ENCODE data around the gene SOST.

Gene SOST

DNA sequence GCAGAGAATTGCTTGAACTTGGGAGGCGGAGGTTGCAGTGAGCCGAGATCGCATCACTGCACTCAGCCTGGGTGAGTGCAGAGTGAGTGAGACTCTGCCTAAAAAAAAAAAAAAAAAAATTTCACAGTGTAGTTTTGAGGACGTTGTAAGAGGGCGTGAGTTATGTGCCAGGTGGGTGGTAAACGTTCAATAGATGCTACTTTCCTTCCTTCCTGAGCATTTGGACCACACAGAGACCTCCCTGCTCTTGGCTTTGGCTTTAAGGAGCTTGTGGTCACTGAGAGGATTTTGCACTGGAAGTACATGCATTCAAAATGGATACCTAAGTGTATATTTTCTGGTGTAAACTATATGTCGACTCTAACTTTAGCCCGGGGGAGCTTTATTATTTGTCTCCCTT, 30.5 kb downstream of the SOST start:
- H3K4me1 ChIP-seq (ENCODE audit: control insufficient read depth, insufficient read depth, low read length): peaks cover 4% of the 10 kb centered on the region
- no peaks in the 10 kb centered on the region for H3K36me3 ChIP-seq (ENCODE audit: control insufficient read depth in 2 of 2, insufficient read depth in 1 of 2, low read length in 2 of 2)
- CTCF ChIA-PET: interaction anchor here (0.6 to 2.4 kb wide), 4 partner anchors 32 to 211 kb away, joined by 3 to 11 read pairs (median 8); no protein-coding TSS in a partner anchor
- H3K9me3 ChIP-seq (ENCODE audit: control insufficient read depth, insufficient read depth, low read depth, low read length): no peaks in the 10 kb centered on the region
- H3K27ac ChIP-seq (ENCODE audit: extremely low read depth, low read depth, low read length): no peak overlapping the region
- H3K4me3 ChIP-seq (ENCODE audit: low read depth, low read length): no peak overlapping the region
- POLR2A ChIA-PET: no interaction called here
- TF ChIP-seq ZNF777 (tag by site-specific recombination; IDR thresholded peaks at IDR 0.05; ENCODE audit: borderline replicate concordance) (no peak), ZBTB1 (tag by site-specific recombination; IDR thresholded peaks at IDR 0.05) (no peak), ZNF324 (tag by site-specific recombination; IDR thresholded peaks at IDR 0.05) (no peak), ZBTB17 (tag by site-specific recombination; IDR thresholded peaks at IDR 0.05) (peak; percentile 41; the same call in 1 of the 2 replicates), REPIN1 (tag by site-specific recombination; IDR thresholded peaks at IDR 0.05; ENCODE audit: low read depth) (no peak), ZNF155 (tag by site-specific recombination; IDR thresholded peaks at IDR 0.05) (no peak)
- TF ChIP-seq, protein P1, sequence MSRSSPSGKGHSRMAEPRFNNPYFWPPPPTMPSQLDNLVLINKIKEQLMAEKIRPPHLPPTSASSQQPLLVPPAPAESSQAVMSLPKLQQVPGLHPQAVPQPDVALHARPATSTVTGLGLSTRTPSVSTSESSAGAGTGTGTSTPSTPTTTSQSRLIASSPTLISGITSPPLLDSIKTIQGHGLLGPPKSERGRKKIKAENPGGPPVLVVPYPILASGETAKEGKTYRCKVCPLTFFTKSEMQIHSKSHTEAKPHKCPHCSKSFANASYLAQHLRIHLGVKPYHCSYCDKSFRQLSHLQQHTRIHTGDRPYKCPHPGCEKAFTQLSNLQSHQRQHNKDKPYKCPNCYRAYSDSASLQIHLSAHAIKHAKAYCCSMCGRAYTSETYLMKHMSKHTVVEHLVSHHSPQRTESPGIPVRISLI (tag by site-specific recombination; IDR thresholded peaks at IDR 0.05): 0 out of 2 replicates have a peak, but pooled peaks have one; percentile 29

DNA sequence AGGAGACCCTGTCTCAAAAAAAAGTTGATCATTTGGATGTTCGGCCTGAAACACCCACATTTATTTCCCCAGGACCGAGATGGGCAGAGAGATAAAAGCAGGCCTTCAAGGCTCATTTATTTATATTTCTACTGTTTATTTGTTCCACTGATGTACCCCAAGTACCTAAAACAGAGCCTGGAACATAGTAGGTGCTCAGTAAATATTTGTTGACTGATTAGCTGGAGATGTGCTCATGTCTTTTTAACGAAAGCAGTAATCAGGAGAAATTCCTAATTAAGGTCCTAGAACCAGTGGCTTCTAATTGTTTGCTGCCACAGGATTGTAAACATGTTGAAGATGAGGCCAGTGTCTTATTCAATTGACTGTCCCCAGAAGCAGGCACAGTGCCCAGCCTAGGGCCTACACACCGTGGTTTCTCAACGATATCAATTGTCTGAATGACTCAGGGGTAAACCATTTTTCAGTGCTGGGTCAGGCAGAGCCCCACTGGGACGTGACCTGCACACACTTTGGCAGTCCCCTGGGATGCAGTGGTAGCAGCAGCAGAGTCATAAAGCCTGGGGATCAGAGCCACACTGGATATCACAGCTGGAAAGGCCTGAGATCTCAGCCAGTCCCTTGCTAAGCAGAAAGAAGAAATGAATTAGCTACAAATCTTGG, 34.8 kb downstream of the SOST start:
- Histone ChIP-seq H3K4me3 (ENCODE audit: low read depth, low read length) (no peak overlapping the region), H3K27ac (ENCODE audit: extremely low read depth, low read depth, low read length) (0 out of 2 replicates have a peak overlapping the region, but pooled peaks have one; percentile 8), H3K9me3 (ENCODE audit: control insufficient read depth, insufficient read depth, low read depth, low read length) (no peaks in the 10 kb centered on the region), H3K36me3 (ENCODE audit: control insufficient read depth in 2 of 2, insufficient read depth in 1 of 2, low read length in 2 of 2) (no peaks in the 10 kb centered on the region), H3K4me1 (ENCODE audit: control insufficient read depth, insufficient read depth, low read length) (peaks cover 4% of the 10 kb centered on the region)
- ChIA-PET CTCF (interaction anchor here (0.6 to 1.6 kb wide), 12 partner anchors 10 to 335 kb away, joined by 3 to 8 read pairs (median 3); no protein-coding TSS in a partner anchor), POLR2A (interaction anchor here (0.6 kb wide), 1 partner anchor 346 kb away, joined by 3 read pairs; no protein-coding TSS in a partner anchor)
- TF ChIP-seq ZNF335 (tag by site-specific recombination; conservative IDR thresholded peaks at IDR 0.05) (no peak), ZBTB26 (tag by site-specific recombination; optimal IDR thresholded peaks at IDR 0.05) (no peak), ZNF585B (tag by site-specific recombination; IDR thresholded peaks at IDR 0.05) (no peak), ZNF132 (tag by site-specific recombination; IDR thresholded peaks at IDR 0.05; ENCODE audit: borderline replicate concordance) (no peak), ZNF202 (tag by site-specific recombination; IDR thresholded peaks at IDR 0.05; ENCODE audit: borderline replicate concordance) (no peak), PRDM6 (tag by site-specific recombination; IDR thresholded peaks at IDR 0.05) (peak; percentile 46; the same call in 1 of the 2 replicates), HOXC10 (CRISPR knock-in tag; IDR thresholded peaks at IDR 0.05) (no peak), ZBTB49 (tag by site-specific recombination; IDR thresholded peaks at IDR 0.05; ENCODE audit: low read depth) (peak; percentile 58; the same call in 1 of the 2 replicates), ZEB2 (tag by site-specific recombination; IDR thresholded peaks at IDR 0.05) (peak; percentile 87), GLI4 (tag by site-specific recombination; IDR thresholded peaks at IDR 0.05) (no peak), ZNF830 (tag by site-specific recombination; IDR thresholded peaks at IDR 0.05; ENCODE audit: low read depth) (no peak), SETDB1 (IDR thresholded peaks at IDR 0.05; ENCODE audit: insufficient read length, low read length) (peak; percentile 14), ZNF280C (tag by site-specific recombination; IDR thresholded peaks at IDR 0.05) (no peak), ZNF24 (tag by site-specific recombination; IDR thresholded peaks at IDR 0.05) (peak; percentile 96), ZSCAN30 (tag by site-specific recombination; IDR thresholded peaks at IDR 0.05) (no peak)
- TF ChIP-seq, protein P2, sequence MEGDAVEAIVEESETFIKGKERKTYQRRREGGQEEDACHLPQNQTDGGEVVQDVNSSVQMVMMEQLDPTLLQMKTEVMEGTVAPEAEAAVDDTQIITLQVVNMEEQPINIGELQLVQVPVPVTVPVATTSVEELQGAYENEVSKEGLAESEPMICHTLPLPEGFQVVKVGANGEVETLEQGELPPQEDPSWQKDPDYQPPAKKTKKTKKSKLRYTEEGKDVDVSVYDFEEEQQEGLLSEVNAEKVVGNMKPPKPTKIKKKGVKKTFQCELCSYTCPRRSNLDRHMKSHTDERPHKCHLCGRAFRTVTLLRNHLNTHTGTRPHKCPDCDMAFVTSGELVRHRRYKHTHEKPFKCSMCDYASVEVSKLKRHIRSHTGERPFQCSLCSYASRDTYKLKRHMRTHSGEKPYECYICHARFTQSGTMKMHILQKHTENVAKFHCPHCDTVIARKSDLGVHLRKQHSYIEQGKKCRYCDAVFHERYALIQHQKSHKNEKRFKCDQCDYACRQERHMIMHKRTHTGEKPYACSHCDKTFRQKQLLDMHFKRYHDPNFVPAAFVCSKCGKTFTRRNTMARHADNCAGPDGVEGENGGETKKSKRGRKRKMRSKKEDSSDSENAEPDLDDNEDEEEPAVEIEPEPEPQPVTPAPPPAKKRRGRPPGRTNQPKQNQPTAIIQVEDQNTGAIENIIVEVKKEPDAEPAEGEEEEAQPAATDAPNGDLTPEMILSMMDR (tag by site-specific recombination; IDR thresholded peaks at IDR 0.05): no peak
